Ramos (cell line): Measurements from ENCODE around the gene SECISBP2L.

Source experiments
- in situ Hi-C: fragments of 300-500 bp; cut with MboI; formaldehyde crosslinking; loops from one replicate; pipeline ENCODE4 v1.14.3; 2022; ENCODE audit warnings: low sequenced_read_pairs; ENCODE audit not compliant: unreplicated experiment

The SECISBP2L gene

GRCh38 chr15:48967336-48967735 is 78.9 kb downstream of the SECISBP2L start:
- in situ Hi-C loops = no loop called here

DNA sequence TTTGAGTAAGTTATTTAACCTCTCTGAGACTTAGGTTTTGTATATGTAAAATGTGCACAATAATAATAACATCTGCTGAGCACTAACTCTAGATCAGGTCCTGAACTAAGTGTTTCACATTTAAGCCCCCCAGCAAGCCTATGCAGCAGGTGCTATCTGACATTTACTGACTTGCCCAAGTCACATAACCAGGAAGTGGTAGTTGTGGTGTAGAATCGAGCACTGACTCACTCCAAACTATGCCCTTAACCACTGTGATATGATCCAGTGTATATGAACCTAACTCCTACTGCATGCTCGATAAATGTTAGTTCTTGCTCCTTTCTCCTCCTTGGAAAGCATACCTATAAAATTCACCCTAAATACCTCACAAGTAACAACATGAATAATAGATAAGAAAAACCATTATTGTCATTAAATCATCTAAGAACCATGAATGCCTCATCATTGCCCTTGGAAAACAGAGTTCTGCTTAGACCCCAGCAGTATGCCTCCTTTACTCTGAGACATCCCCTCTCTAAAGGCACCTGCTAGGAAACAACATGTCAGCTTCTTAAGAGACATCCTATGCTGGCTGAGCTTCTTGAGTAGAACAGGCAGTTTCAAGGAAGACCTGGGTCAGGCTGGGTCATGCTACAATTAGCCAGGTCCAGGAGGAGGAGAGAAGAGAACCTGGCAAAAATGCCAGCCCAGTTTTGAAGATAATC is 79.5 kb downstream of the SECISBP2L start:
- in situ Hi-C loops = no loop called here

GRCh38 chr15:48965972-48966371 is 80.3 kb downstream of the SECISBP2L start:
- in situ Hi-C loops = no loop called here

DNA sequence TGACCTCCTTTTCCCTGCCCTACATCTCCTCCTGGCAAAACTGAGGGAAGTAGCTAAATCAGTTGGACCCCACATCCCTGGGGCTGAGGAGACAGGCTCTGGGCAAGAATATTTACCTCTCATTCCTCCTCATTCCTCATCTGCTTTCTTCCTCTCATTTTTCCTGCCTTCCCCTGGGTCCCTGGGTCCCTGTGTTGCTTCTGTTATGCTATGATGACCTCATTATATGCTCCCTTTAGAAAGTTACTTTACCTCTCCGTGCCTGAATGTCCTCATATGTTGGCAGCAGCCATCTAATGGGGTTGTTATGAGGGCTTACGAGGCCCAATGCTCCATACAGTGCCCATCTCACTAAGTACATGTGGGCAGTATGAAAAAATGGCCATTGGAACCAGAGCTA is 81.3 kb downstream of the SECISBP2L start:
- in situ Hi-C loops = no loop called here

GRCh38 chr15:48963524-48964113 is 82.6 kb downstream of the SECISBP2L start, which contains the start of gene SHC4:
TSS of gene SHC4 (minus strand) at chr15:48963919. CDS start at chr15:48963015, 904 bp downstream.
- in situ Hi-C loops = no loop called here

GRCh38 chr15:48962662-48963523 is 83.4 kb downstream of the SECISBP2L start:
- in situ Hi-C loops = no loop called here

DNA sequence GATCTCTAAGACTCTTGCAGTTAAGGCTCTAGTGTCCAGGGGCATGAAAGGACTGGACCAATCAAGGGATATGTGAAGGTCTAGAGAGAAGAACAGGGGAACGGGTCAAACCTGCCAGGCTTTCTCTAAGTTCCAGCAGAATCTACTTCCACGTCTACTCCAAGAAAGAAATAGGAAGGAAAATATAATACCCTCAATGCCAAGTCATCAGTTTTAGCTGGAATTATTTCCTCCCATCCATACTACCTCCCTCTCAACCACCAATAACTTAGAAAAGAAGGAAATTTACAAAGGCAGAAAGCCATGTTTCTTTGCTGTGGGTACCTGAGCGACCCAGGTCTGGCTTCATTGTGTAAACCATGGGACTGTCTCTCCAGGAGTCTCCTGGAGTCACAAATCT is 90.3 kb downstream of the SECISBP2L start:
- in situ Hi-C loops = no loop called here

DNA sequence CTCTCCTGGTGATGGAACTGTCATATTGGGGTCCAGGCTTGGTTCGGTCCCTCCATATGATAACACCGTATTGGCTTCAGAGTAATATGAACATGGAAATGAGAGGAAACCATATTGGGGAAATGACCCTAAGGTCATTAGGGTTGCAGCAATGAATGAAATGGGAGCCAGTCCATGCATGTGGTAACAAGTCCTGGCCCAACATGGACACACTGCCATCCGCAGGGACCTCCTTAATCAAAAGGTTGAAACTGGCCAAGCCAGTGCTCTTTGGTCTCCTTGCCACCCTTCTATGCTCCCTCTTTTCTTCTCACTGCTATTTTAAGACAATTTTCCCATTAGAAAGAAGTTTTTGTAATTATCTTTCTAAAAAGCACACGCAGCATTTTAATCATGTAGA is 90.9 kb downstream of the SECISBP2L start:
- in situ Hi-C loops = no loop called here

GRCh38 chr15:48954538-48954937 is 91.7 kb downstream of the SECISBP2L start:
- in situ Hi-C loops = no loop called here

DNA sequence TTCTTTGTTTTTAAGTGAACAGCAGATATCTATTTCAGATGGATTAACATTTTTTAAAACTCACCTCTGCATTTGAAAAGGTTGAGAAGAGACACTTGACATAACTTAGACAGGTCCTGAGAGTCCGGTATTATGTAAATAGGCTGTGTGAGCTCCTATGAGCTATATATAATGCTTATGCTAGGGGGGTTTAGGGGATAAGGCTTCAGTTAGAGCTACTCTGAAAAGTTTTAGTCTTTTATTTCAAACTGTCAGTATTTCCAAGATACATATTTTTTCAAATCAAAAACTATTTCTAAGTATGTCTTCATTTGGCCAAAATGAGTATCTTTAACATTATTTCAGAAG is 99.4 kb downstream of the SECISBP2L start:
- in situ Hi-C loops = no loop called here

DNA sequence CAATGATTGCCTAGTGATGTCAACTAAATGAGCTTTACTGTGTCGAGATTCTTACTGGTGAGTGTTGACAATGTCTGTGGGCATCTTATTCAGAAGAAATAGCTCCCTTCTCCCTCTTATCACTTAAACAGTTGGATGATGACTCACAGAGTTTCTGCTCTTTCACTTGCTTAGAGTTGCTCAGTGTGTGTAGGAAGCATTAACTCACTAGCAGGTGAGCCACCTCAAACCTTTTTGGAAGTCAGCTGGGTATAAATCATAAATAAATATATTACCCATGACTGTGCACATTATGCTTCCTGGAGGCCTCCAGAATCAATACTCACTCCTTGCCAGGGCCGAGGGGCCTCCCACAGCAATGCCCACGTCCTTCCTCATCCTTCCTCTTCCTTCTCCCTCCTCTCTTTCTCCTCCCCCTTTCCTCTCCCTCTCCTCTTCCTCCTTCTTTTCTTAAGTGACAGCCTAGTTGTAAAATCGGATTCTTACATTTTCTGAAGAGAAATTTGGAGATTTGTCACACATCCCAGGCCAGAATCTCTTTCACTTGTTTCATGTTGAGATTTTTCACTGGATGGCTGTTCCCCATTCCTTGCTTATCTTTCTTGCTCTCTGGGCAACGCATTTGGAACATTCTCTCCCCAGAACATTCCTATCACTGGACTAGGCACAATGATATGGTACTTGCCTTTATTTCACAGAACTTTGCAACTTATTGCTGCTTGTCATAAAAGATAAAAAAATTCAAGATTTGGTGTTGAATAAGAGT is 100.0 kb downstream of the SECISBP2L start:
- in situ Hi-C loops = no loop called here

DNA sequence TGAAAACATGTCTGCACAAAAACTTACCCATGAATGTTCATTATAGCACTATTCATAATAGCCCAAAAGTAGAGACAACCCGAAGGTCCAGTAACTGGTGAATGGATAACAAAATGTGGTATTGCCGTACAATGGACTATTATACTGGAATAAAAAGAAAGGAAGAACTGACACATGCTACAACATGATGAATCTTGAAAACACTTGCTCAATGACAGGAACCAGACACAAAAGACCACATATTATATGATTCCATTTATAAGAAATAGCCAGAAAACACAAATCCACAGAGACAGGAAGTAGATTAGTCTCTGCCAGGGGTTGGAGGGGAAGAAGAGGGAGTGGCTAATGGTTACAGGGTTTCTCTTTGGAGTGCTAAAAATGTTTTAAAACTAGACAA is 100.9 kb downstream of the SECISBP2L start:
- in situ Hi-C loops = no loop called here

GRCh38 chr15:48941904-48942303 is 104.3 kb downstream of the SECISBP2L start:
- in situ Hi-C loops = no loop called here

- in situ Hi-C loops = no loop called here
Observed at GRCh38 chr15:48940508-48940907, 105.7 kb downstream of the SECISBP2L start.

DNA sequence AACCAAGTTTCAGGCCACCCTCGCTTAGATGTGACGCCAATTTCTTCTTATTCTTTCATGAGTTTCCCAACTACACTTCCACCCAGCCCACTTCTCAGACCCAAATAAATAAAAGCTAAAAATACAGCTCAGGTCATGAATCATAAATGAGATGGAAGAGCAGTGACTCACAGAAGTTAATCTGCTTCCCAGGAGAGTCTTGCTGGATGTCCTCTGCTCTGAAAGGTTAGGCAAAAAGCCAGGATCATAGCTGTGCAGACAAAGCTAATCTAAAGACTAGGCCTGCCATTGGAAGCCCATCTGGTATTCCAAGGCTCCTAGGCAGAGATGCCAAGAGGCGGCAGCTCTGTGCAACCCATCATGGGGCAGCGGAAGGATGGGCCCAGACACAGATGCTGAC is 106.6 kb downstream of the SECISBP2L start:
- in situ Hi-C loops = no loop called here
